ENCODE data around the gene VAV2.

VAV2 gene

GRCh38 chr9:133726401-133727276 is 265.5 kb downstream of the VAV2 start:
- peak; percentile 48 for DNase-seq (ENCODE audit: low spot score)

GRCh38 chr9:133725886-133726285 is 266.2 kb downstream of the VAV2 start:
- peak; percentile 1 for DNase-seq (ENCODE audit: low spot score)

- DNase-seq (ENCODE audit: low spot score): no peak
Measured at GRCh38 chr9:133718563-133719315, 273.4 kb downstream of the VAV2 start.

DNA sequence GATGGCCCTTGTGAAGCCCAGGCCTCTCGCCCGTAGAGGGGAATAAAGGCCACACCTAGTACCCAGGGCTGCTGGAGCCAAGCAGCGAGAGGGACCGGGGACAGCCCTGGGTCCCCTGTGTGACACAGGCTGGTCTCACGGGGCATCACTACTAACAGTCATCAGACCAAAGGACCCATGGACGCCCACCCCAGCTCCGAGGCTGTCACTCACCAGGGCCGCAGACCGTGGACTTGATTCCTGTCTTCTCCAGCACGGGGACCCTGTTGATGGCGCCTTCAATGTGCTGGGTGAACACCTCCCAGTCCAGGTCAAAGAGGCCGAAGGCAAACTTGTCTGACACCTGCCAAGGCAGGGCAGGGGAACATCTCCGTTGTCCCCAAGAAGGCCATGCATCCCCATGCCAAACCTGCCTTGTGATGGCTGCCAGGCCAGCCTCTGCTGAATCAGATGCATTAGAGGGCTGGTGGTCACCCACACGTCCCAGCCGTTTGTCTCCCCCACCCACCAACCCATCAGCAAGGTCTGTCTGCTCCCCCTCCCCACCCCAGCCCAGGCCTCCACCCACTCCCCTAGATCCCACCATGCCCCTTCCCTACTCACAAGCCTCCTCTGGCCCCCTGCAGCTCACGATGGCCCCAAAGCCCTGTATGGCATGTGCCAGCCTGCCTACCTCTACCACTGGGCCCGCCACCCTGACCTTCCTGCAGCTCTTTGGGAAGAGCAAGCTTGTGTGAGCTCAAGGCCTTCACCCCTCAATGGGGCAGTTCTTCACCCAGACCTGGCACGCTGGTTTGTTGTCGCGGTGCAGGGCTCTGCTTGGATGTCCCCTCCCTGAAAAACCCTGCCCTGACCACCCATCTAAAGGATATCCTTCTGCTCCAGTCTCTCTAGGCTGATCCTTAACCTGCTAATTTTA is 274.8 kb downstream of the VAV2 start:
- no peak for DNase-seq (ENCODE audit: low spot score)

DNA sequence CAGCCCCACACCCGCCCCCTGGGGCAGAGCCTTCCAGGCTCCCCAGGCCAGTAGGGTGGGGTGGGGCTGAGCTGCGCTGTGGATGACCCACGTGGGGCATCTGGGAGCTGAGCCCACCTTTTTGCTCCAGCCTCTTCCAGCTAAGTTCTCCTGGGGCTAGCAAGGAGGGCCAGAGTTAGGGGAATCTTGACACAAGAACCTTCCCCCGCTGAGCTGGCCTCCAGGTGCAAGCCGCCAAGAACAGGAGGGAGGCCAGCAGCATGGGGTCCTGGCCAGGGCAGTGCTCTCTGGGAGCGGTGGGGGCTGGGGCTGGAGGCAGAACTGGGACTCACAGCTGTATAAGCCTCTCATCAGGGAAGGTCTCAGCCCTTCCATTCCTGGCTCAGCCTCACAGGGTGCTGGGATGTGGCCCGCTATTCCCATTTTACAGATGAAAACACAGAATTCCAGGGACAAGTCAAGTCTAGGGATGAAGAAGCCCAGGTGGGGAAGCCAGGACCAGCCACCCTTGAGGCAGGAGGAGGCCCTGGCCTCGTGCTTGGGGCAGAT is 275.5 kb downstream of the VAV2 start:
- DNase-seq (ENCODE audit: low spot score): no peak

DNA sequence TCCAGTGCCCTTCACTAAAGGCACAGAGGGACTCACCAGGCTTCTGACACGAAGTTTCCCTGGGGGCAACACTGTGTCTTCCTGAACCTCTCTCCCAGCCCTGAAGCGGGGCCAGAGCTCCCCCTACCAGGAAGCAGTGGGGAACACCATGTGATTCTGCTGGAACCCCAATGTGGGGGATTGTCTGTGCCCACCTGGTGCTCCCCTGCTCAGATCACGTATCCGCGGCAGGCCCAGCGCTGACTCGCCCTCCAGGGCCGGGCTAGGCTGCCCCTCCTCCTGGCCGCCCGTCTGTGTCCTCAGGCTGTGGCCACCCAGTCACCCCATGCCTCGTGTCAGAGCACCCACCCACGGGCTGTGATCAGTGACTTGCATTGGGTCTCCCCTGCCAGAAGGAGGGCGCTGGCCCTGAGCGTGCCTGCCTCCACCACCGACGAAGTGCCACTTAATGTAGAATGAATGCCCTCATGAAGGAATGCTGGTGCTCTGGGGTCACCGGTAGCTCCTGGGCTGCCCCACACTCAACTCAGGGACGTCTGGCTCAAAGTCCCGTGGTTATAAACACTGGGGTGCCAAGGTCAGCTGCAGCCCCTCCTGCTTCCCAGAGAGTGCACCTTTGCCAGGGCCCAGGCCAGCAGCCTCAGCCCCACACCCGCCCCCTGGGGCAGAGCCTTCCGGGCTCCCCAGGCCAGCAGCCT is 276.1 kb downstream of the VAV2 start:
- peak; percentile 39 for DNase-seq (ENCODE audit: low spot score)

- no peak for DNase-seq (ENCODE audit: low spot score)
Measured at GRCh38 chr9:133715295-133715865, 276.7 kb downstream of the VAV2 start.

DNA sequence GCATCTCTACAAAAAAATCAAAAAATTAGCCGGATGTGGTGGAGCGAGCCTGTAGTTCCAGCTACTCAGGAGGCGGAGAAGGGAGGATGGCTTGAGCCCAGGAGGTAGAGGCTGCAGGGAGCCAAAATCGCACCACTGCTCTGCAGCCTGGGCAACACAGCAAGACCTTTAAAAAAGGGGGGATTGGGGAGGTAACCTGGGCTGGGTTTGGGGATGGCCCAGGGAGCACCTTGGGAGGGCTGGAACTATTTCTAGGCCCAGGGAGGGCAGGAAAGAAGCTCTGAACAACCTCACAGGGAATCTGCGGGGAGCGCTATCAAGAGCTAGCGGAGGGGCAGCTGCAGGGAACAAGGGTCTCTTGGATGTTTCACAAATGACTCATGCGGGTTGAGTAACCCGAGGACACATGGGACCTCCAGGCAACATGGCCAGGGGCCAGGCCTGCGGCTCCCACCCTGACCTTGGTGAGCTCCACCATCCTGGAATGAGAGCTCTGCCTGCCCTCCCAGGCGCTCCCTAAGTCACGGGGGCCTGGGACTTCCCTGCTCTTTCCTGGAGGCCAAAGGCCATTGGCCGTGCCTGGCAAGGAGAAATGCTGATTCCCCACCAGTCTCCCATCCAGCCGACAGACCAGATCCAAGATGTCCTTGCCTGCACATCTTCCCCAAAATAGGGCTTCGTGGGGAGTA is 277.4 kb downstream of the VAV2 start:
- no peak for DNase-seq (ENCODE audit: low spot score)

DNA sequence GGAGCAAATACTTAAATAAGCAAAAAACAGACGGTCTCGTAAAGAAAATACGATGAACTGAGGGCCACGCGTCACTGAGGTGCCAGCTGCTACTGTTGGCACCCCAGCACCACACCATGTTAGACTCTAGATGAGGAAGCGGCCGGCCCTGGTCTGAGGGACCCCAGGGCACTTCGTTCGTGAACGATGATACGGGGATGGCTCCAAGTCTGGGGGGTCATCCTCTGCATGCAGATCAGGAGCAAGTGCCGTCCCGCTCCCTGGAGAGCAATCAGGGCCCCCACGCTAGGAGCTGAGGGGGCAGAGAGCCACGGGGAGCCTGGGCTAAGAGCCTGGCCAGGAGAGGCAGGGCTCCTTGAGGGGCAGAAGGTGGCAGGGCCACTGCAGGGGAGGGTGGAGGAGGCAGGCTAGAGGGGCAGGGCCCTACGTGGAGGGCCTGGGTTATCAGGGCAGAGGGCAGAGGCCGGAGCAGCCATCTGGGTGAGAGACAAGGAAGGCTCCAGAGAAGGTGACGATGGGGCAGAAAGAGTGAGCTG is 278.1 kb downstream of the VAV2 start:
- DNase-seq (ENCODE audit: low spot score): no peak

GRCh38 chr9:133713150-133713959 is 278.8 kb downstream of the VAV2 start:
- no peak for DNase-seq (ENCODE audit: low spot score)

DNA sequence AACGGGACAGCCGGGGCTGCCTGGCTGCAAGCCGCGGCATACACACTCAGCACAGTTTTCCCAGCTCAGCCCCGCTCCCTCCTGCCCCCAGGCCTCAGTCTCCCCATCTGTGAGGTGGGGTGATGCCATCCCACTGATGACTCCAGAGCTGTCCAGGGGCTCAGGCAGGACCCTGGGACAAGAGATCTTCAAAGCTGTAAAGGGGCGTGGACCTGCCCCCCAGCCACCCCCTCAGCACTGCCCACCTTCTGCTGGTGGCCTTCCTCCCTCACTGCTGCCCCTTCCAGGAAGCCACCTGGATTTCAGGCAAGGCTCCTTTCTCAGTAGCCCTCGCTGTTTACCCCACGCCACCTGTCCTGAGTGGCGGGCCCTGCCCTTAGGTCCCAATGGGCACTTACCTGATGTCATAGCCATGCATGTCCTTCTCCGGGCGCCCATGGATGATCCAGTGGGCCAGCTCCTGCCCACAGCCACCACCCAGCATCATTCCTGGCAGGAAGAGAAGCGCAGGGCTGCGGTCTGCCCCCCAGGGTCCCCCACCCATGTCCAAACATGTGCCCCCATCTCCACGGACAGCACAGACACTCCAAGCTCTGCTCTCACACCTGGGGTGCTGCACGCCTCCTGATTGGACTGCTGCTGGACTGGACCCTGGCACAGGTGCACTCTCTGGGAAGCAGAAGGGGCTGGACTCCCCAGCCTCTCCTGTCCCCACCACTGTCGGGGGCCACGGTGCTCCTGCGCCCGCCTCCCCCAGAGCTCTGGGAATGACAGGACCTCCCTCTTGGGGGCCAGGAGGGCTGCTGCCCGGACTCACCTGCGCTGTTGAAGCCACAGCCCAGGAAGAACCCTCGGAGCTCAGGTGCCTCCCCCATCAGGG is 279.7 kb downstream of the VAV2 start:
- no peak for DNase-seq (ENCODE audit: low spot score)
